Nephron (organoid): ENCODE data around the gene CFLAR.

Experiments
- H3K27ac Mint-ChIP-seq, 3 experiments: 2 replicates each; pipeline ENCODE4 v1.8.0; 2020; ENCODE audit warnings: mixed read lengths in 3 of 3, mild to moderate bottlenecking in 2 of 3, moderate library complexity in 1 of 3
- H3K27me3 Mint-ChIP-seq: 2 replicates; pipeline ENCODE4 v1.8.0; 2021; ENCODE audit warnings: low read depth, mild to moderate bottlenecking, moderate library complexity, mixed read lengths
- H3K36me3 Mint-ChIP-seq: 2 replicates; pipeline ENCODE4 v1.8.0; 2020; ENCODE audit warnings: low read depth, mixed read lengths
- H3K4me1 Mint-ChIP-seq: 2 replicates; pipeline ENCODE4 v1.8.0; 2020; ENCODE audit warnings: mixed read lengths
- H3K4me3 Mint-ChIP-seq, 3 experiments: 2 replicates each; pipeline ENCODE4 v1.8.0; 2020; ENCODE audit warnings: mild to moderate bottlenecking in 3 of 3, mixed read lengths in 3 of 3, moderate library complexity in 2 of 3
- H3K9me3 Mint-ChIP-seq: 2 replicates; pipeline ENCODE4 v1.8.0; 2020; ENCODE audit warnings: mixed read lengths
- TF ChIP-seq, protein P1 (sequence below), 3 experiments: fragments of 200-600 bp; sonication (generic); IDR thresholded peaks; one replicate each; pipeline ENCODE4 v1.5.0; 2021; ENCODE audit warnings: antibody characterized with exemption in 3 of 3; ENCODE audit not compliant: unreplicated experiment in 3 of 3

Gene CFLAR

GRCh38 chr2:201122276-201122675 lies 6.3 kb downstream of the CFLAR start:
- TF ChIP-seq, protein P1, sequence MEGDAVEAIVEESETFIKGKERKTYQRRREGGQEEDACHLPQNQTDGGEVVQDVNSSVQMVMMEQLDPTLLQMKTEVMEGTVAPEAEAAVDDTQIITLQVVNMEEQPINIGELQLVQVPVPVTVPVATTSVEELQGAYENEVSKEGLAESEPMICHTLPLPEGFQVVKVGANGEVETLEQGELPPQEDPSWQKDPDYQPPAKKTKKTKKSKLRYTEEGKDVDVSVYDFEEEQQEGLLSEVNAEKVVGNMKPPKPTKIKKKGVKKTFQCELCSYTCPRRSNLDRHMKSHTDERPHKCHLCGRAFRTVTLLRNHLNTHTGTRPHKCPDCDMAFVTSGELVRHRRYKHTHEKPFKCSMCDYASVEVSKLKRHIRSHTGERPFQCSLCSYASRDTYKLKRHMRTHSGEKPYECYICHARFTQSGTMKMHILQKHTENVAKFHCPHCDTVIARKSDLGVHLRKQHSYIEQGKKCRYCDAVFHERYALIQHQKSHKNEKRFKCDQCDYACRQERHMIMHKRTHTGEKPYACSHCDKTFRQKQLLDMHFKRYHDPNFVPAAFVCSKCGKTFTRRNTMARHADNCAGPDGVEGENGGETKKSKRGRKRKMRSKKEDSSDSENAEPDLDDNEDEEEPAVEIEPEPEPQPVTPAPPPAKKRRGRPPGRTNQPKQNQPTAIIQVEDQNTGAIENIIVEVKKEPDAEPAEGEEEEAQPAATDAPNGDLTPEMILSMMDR (IDR thresholded peaks at IDR 0.05; ENCODE audit: unreplicated experiment in 3 of 3): no peak
- Mint-ChIP-seq H3K4me1 (peaks cover 29% of the 10 kb centered on the region), H3K27me3 (peaks cover 9% of the 10 kb centered on the region), H3K4me3 (no peak overlapping the region), H3K9me3 (no peaks in the 10 kb centered on the region), H3K36me3 (no peaks in the 10 kb centered on the region), H3K27ac (peak overlapping the region in 1 of 3 experiments; percentile 16)

DNA sequence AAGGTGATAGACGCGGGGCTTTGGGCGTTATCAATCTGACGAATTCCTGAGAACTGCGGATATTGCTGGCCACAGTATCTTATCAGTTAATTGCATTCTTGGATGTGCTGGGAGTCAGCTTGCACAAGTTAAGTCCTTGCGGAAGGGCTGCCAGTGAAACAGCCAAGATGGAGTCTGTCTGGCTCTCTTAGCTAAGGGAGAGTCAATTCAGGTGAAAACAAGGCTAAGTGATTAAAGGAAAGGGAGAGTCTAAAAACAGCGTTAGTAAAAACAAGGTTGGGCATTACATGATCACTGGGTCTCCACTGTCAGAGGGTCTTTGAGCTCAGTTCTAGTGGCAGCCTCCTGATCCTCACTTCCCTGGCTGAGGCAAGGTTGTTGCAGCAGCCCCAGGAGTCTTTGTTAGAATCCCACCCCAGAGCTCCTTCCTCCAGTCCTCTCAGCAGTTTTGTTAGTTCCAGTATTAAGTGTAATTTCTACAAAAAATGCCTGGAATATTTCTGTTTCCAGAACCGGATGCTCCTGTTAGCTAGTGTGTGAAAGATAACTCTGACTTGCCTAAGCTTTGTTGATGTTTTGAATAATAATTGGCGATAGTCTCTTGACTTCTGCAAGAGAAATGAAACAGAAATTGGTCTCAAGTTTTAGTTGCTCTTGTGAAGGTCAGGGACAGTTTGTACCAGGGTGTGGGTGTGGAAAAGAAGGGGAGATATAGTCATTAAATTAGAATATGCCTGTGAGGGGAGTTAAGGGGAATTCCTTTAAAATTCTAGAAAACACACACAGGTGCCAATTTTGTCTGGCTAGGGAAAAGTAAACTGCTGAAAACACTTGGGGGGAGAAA lies 10.6 kb downstream of the CFLAR start:
- TF ChIP-seq, protein P1 (IDR thresholded peaks at IDR 0.05; ENCODE audit: unreplicated experiment in 3 of 3): no peak
- no peak overlapping the region for H3K4me3 Mint-ChIP-seq
- H3K4me1 Mint-ChIP-seq: peaks cover 25% of the 10 kb centered on the region
- peaks cover 12% of the 10 kb centered on the region for H3K27me3 Mint-ChIP-seq
- H3K9me3 Mint-ChIP-seq: no peaks in the 10 kb centered on the region
- H3K27ac Mint-ChIP-seq: peak overlapping the region in 2 of 3 experiments; percentile 11 to 14
- H3K36me3 Mint-ChIP-seq: no peaks in the 10 kb centered on the region

GRCh38 chr2:201127152-201127511 lies 11.2 kb downstream of the CFLAR start:
- Mint-ChIP-seq H3K27ac (peak overlapping the region in 2 of 3 experiments; percentile 11 to 14), H3K27me3 (peaks cover 12% of the 10 kb centered on the region), H3K4me1 (peaks cover 25% of the 10 kb centered on the region), H3K4me3 (no peak overlapping the region), H3K36me3 (no peaks in the 10 kb centered on the region), H3K9me3 (no peaks in the 10 kb centered on the region)
- TF ChIP-seq, protein P1 (IDR thresholded peaks at IDR 0.05; ENCODE audit: unreplicated experiment in 3 of 3): no peak

GRCh38 chr2:201127570-201127969 lies 11.6 kb downstream of the CFLAR start:
- Mint-ChIP-seq H3K4me1 (peaks cover 25% of the 10 kb centered on the region), H3K9me3 (no peaks in the 10 kb centered on the region)

DNA sequence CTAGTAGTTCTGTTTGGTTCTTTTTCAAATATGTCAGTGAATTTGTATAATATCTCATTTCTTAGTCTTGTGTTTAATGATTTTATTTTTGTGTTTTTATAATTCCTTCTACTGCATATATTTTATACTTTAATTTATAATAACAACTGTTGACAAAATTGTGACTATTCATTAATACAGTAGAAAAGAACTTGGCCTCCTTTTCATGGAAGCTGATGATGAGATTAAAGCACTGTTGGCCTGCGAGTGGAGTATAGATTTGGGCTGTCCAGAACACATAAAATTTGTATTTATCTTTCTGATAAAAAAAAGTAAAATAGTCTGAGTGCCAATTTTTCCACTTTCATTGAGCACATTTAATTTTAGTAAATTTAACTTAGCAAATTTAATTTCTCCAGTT lies 12.1 kb downstream of the CFLAR start:
- Mint-ChIP-seq H3K9me3 (no peaks in the 10 kb centered on the region), H3K27ac (peak overlapping the region in 1 of 3 experiments; percentile 13), H3K4me3 (no peak overlapping the region), H3K27me3 (peaks cover 12% of the 10 kb centered on the region), H3K4me1 (peaks cover 25% of the 10 kb centered on the region), H3K36me3 (peaks cover 2% of the 10 kb centered on the region)
- TF ChIP-seq, protein P1 (IDR thresholded peaks at IDR 0.05; ENCODE audit: unreplicated experiment in 3 of 3): no peak

More at GRCh38 chr2:201127570-201127969, 11.6 kb downstream of the CFLAR start:
- Mint-ChIP-seq H3K36me3 (no peaks in the 10 kb centered on the region), H3K27me3 (peaks cover 12% of the 10 kb centered on the region), H3K4me3 (no peak overlapping the region), H3K27ac (peak overlapping the region in 1 of 3 experiments; percentile 13)
- TF ChIP-seq, protein P1 (IDR thresholded peaks at IDR 0.05; ENCODE audit: unreplicated experiment in 3 of 3): no peak
